Measurements from ENCODE around the gene IGLL5.

The IGLL5 gene

GRCh38 chr22:22925146-22925804, 37.7 kb downstream of the IGLL5 start:
- TF ChIP-seq CTCF (IDR thresholded peaks at IDR 0.05; ENCODE audit: low read depth, low read length, missing control alignments): no peak
- in situ Hi-C loops (cut with HindIII; ENCODE audit: low sequenced_read_pairs): no loop called here

GRCh38 chr22:22925805-22926369, 38.3 kb downstream of the IGLL5 start:
- no peak for DNase-seq (ENCODE audit: low read depth)
- in situ Hi-C loops (cut with HindIII; ENCODE audit: low sequenced_read_pairs): no loop called here
- TF ChIP-seq CTCF (IDR thresholded peaks at IDR 0.05; ENCODE audit: low read depth, low read length, missing control alignments): no peak
- no peak overlapping the region for H3K4me3 ChIP-seq (ENCODE audit: low read depth, low read length)

More at GRCh38 chr22:22925146-22925804, 37.7 kb downstream of the IGLL5 start:
- DNase-seq (ENCODE audit: low read depth): no peak
- H3K4me3 ChIP-seq (ENCODE audit: low read depth, low read length): no peak overlapping the region

GRCh38 chr22:22926370-22927195, 39.0 kb downstream of the IGLL5 start:
- DNase-seq (ENCODE audit: low read depth): no peak
- in situ Hi-C loops (cut with HindIII; ENCODE audit: low sequenced_read_pairs): no loop called here
- TF ChIP-seq CTCF (IDR thresholded peaks at IDR 0.05; ENCODE audit: low read depth, low read length, missing control alignments): no peak
- no peak overlapping the region for H3K4me3 ChIP-seq (ENCODE audit: low read depth, low read length)

GRCh38 chr22:22927196-22927887, 39.7 kb downstream of the IGLL5 start:
- no peak for TF ChIP-seq CTCF (IDR thresholded peaks at IDR 0.05; ENCODE audit: low read depth, low read length, missing control alignments)
- no peak for DNase-seq (ENCODE audit: low read depth)
- in situ Hi-C loops (cut with HindIII; ENCODE audit: low sequenced_read_pairs): no loop called here
- no peak overlapping the region for H3K4me3 ChIP-seq (ENCODE audit: low read depth, low read length)

- TF ChIP-seq CTCF (IDR thresholded peaks at IDR 0.05; ENCODE audit: low read depth, low read length, missing control alignments): no peak
- no peak for DNase-seq (ENCODE audit: low read depth)
Observed at GRCh38 chr22:22927888-22928665, 40.5 kb downstream of the IGLL5 start.

More at GRCh38 chr22:22927888-22928665, 40.5 kb downstream of the IGLL5 start:
- in situ Hi-C loops (cut with HindIII; ENCODE audit: low sequenced_read_pairs): no loop called here
- H3K4me3 ChIP-seq (ENCODE audit: low read depth, low read length): no peak overlapping the region
